ENCODE measurements around the gene EGFL8.
"Not testable (repeated sequence)": the region's sequence is repeated elsewhere in the genome, so short reads cannot be mapped to it uniquely, and the experiment has no call there.

The EGFL8 gene

GRCh38 chr6:32164295-32164694 lies at the start of gene EGFL8:
TSS of gene EGFL8 (plus strand) at chr6:32164595. CDS start at chr6:32166166, 1,571 bp downstream.
- DNase-seq, result no peak

GRCh38 chr6:32114796-32115195 lies 49.6 kb upstream of the EGFL8 start:
- DNase-seq, result no peak

- DNase-seq, result no peak
Measured at GRCh38 chr6:32115623-32116022, 48.8 kb upstream of the EGFL8 start.

GRCh38 chr6:32116674-32117073 lies 47.7 kb upstream of the EGFL8 start:
- DNase-seq, result peak in 1 of 2 experiments; percentile 5

GRCh38 chr6:32117461-32117860 lies 46.9 kb upstream of the EGFL8 start:
- DNase-seq, result no peak

GRCh38 chr6:32118782-32119628 lies 45.4 kb upstream of the EGFL8 start:
- peak; percentile 52 to 84 for DNase-seq

- no peak for DNase-seq
Measured at GRCh38 chr6:32120573-32121059, 43.8 kb upstream of the EGFL8 start.

- no peak for DNase-seq
Measured at GRCh38 chr6:32123681-32124080, 40.7 kb upstream of the EGFL8 start.

GRCh38 chr6:32126880-32127279 lies 37.5 kb upstream of the EGFL8 start:
- no peak for DNase-seq

- DNase-seq, result no peak
Measured at GRCh38 chr6:32127409-32127716, 37.0 kb upstream of the EGFL8 start.

- peak; percentile 99 for DNase-seq
Measured at GRCh38 chr6:32127717-32128592, 36.4 kb upstream of the EGFL8 start, which contains the start of gene ATF6B. TSS of gene ATF6B (minus strand) at chr6:32128246. CDS start at chr6:32128207, 39 bp downstream.

- DNase-seq, result no peak
Measured at GRCh38 chr6:32128751-32129296, 35.6 kb upstream of the EGFL8 start.

- DNase-seq, result no peak
Measured at GRCh38 chr6:32129297-32130088, 34.9 kb upstream of the EGFL8 start.

GRCh38 chr6:32131439-32131948 lies 32.9 kb upstream of the EGFL8 start:
- no peak for DNase-seq

GRCh38 chr6:32132110-32132509 lies 32.3 kb upstream of the EGFL8 start:
- DNase-seq, result no peak

- DNase-seq, result no peak
Measured at GRCh38 chr6:32133786-32134185, 30.6 kb upstream of the EGFL8 start.

- DNase-seq, result no peak
Measured at GRCh38 chr6:32137454-32137853, 26.9 kb upstream of the EGFL8 start.

GRCh38 chr6:32139590-32139989 lies 24.8 kb upstream of the EGFL8 start:
- no peak for DNase-seq

- DNase-seq, result no peak
Measured at GRCh38 chr6:32140420-32141046, 23.9 kb upstream of the EGFL8 start.

- not testable (repeated sequence) for DNase-seq
Measured at GRCh38 chr6:32144238-32144637, 20.2 kb upstream of the EGFL8 start.

- no peak for DNase-seq
Measured at GRCh38 chr6:32146287-32146686, 18.1 kb upstream of the EGFL8 start.

- no peak for DNase-seq
Measured at GRCh38 chr6:32146687-32147086, 17.7 kb upstream of the EGFL8 start.
